Measurements from ENCODE around the gene SLC35F4.

The SLC35F4 gene

DNA sequence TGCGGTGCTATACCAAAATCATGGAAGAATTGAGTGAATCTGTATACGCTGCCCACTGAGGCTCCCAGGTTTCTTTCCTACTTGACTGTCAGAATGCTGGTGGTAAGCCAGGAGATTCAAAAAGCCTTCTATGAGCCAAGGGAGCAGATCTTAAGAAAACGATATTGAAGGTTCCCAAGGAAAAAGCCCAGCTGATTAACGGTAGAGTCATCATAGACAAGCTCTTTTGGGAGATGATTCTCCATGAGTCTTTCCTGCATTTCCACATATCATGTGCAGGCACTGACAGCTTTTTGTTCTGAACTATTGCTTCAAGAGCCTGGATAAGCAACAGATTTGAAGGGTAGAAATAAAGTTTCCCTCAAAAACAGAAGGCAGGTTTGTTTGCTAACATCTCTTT lies 17.5 kb downstream of the SLC35F4 start:
- DNase-seq (ENCODE audit: low read depth) = no peak

DNA sequence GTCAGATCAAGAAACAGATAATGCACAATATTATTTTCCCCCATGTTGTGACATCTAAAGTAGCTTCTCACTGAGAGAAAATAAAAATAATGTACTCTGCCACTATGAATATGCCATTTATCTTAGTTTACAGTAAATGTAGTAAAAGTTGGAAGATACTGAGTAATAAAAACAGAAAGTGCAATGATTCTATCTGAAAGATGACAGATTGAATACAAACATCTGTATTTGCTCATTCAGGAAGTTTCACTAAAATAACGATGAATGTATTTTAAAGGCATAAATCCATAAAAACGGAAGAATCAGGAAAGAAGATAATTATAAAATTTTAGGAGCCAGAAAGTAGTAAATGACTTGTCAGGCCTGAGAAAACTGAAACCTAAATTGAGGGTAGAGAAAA lies 18.2 kb downstream of the SLC35F4 start:
- DNase-seq (ENCODE audit: low read depth) = no peak

DNA sequence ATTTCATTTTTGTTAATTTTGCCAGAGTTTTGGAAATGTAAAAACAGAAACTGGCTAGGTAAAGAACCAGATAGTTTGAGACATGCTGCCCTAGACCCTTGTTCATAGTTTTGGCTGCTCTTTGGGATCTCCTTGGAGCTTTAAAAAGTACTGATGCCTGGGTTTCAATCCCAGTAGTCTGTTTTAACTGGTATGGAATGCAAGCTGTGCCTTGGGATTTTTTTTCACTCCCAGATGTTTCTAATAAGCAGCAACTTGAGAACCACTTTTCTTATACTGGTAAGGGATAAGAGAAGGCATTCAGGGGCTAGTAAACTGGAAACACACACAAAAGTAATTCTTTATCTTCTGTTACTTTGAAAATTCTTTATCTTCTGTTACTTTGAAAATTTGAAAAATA lies 18.8 kb downstream of the SLC35F4 start:
- DNase-seq (ENCODE audit: low read depth) = peak; percentile 52

DNA sequence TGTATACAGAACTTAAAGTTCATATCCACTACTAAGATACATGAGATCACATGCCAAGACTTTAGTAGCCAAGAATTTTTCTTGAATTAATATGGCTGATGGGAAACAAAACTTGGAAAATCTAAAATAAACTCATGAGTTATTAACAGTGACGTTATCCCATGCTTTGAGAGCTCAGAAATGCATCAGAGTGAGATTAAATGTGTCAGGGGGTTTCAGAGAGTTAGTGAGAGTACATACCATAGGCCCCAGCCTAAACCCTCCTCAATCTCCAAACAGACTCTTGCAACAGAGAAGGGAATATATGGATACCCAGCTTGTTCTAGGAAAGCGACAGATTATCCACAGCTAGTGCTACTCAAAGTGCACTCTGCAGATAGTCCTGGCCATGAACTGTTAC lies 19.3 kb downstream of the SLC35F4 start:
- DNase-seq (ENCODE audit: low read depth) = no peak

DNA sequence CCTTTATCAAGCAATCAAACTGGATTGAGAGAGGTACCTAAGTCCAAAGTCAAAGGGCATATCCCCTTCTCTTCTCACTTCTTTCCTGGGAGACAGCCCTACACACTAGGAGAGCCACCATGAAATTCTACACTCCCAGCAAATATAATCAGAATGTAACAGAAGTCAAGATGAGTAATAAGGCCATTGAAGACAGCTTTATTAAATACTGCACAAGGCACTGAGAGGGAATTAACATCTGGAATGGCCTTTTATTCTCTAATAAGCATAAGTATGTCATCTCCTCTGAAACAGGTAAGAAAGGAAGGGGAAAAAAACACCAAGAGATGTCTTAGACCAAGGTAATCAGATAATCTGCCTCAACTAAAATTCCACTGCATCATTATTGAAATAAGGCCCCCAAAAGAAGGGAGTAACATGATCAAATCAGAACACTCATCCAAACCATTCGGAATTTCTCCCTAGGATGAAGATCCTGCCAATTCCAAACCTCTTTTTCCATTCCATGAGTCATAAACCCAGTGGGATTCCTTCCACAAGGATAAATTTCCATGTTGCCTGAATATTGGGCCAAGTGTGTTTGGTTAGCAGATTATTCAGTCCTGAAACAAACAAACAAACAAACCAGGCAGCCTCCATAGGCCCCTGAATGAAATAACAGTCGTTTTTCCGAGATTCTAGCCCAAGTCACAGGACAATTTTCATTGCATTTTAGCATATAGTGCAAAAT lies 19.9 kb downstream of the SLC35F4 start:
- DNase-seq (ENCODE audit: low read depth) = no peak

DNA sequence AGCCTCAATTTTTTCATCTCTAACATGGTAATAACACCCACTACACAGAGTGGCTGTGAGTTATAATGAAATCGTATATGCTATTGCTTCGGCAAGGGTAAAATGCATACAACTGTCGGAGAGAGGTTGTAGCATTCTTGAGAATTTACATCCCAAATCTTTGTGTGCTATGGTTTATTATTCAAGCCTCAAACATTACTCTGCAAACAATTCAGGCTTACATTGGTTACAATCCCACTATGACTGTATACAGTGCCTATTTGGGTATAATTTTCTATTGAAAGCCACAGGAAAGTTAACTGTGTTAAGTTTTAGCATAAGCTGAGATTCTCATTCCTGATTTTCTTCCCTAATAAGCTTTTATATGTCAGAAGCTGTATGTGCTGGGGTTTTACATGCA lies 20.6 kb downstream of the SLC35F4 start:
- DNase-seq (ENCODE audit: low read depth) = no peak

DNA sequence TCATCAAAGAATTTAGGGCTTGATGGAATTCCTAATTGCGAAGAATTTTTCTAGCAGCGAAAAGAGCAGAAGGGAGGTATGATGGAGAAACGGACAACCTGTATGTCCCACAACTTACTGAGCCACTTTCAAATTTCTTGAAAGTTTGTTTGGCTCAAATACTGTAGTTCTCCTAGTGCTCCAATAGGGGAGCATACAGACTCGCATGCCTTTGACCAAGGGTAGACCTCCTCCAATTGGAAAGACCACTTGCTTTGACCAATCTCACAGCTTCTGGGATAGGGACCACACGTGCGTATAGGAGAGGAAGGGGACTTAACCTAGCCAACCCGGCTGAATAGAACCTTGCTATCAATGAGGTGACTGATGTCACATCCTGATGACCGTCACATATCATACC lies 28.6 kb downstream of the SLC35F4 start:
- DNase-seq (ENCODE audit: low read depth) = no peak

DNA sequence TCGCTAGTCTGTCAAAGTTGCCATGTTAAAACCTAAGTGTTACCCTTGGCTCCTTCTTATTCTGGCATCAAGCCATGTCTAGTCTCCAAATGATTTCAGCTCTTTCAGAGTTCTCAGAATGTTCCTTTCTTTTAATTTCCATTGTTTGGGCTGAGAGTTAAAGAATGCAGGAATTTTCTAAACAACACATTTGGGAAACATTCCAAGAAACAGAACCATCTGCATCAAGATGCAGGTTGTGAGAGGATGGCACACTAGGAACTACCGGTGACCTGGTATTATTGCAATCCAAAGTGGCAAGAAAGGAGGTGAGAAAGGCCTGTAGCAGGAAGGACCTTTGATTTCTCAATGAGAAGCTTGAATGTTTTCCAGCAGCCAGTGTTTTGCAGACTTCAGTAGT lies 30.1 kb downstream of the SLC35F4 start:
- DNase-seq (ENCODE audit: low read depth) = no peak

DNA sequence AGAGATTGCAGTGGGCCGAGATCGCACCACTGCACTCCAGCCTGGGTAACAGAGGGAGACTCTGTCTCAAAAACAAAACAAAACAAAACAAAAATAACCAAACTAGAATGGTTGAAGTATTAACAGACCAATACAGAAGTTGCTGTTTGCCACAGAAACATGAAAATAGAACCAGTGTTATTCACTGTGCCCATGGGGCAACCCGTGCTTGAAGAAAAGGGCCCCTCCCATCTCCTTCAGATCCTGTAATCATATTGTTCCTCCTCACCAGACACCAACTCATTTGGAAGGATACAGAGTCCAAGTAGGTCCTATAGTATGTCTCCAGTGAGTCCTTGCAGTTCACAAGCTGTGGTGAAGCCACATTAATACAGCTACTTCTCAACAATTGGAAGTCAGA lies 30.9 kb downstream of the SLC35F4 start:
- no peak for DNase-seq (ENCODE audit: low read depth)

DNA sequence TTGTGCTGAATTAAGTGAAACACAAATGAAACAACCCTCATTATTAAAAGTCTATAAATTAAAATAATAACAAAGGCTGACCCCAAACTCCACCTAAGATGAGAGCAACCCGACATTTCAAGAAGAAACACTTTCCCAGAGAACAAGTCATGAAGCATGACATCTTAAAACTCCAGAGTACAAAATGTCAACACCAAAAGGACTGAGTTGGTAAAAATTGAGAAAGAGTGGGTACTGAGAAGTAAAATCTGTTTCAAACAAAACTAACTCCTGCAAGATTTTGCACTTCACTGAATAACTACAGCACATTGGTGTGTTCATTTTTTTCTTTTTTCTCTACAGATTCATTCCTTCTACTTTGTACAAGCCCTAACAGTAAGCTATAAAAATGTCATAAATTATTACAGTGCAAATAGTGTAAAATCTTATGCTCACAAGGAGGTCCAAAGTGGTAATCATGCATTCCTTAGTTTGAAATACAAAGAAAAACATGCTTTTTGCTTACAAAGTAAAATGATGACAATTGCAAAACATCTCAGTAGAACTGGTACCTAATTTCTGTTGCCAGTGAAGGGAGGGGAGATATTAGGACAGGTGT lies 31.8 kb downstream of the SLC35F4 start:
- DNase-seq (ENCODE audit: low read depth) = no peak

DNA sequence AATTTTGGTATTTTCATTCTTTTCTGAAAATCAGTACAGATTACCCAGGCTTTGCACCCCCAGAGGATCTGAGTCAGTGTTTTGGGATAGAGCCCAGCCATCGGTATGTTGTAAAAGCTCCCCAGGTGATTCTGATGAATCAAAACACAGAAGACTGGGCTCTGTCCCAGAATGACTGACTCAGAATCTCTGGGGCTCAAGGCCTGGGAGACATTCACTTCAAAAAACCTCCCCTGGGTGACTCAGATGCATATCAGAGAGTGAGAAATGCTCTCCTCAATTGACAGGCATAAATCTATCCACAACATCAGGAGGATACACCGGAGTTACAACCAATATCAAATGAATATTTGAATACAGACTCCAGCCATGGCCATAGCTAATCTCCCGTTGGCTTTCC lies 32.6 kb downstream of the SLC35F4 start:
- peak; percentile 94 for DNase-seq (ENCODE audit: low read depth)

DNA sequence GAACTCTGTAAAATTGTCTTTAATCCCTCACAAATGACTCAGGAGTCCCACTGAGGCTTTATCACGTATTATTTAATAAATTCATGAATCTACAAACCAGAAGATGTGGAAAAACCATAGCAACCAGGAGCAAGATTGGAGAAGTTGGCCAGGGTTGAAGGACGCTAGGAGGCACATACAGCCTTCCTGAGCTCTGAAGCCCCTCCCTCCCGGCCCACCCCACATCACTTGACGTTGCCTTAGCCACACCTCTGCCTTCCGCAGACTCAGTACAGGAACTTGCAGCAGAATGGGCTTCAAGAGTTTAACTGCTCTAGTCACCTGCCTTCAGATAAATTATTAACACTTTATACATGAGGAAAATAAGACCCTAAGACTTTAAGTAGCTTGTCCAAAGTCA lies 33.9 kb downstream of the SLC35F4 start:
- DNase-seq (ENCODE audit: low read depth) = no peak

DNA sequence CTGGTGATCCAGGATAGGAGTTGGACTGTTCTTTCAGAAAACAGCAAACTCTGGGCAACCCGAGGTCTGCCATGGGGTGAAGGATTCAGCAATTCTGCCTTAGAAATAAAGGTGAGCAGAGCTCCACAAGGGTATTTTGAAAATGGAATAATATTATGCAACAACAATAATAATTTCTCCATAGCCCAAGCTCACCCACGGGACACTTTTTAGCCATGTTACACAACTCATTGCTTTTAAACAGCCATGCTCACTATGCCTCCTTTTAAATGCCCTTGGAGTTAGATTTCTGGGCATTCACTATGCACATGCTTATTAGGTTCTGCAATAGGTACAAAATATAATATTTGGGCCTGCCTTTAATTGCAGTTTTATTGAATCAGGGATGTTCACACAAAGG lies 37.2 kb downstream of the SLC35F4 start:
- DNase-seq (ENCODE audit: low read depth) = no peak

DNA sequence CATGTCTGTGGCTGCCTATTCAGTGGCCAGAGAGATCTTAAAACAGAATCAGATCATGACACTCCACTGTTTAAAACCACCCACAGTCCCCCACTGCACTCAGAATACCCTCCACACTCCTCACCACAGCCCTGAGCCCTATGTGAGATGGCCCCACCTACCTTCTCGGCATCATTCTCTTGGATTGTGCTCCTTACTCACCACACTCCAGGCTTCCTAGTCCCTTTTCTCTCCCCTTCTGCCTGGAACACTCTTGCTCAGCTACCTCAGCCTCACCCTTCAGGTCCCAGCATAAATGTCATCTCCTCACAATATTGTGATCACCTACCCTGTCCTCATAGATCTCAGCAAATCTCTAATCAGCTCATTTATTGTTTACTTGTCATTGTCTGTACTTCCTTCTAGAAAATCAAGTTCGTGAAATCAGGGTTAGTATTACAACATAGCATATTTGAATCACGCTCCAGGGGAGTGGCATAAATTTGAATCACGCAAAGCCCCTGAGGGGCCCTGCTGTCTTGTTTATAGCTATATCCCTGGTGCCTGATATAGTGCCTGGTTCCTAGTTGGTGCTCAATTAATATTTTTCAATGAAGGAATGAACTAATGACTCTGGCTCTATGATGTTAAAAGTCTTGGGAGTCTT lies 42.8 kb downstream of the SLC35F4 start:
- no peak for DNase-seq (ENCODE audit: low read depth)

DNA sequence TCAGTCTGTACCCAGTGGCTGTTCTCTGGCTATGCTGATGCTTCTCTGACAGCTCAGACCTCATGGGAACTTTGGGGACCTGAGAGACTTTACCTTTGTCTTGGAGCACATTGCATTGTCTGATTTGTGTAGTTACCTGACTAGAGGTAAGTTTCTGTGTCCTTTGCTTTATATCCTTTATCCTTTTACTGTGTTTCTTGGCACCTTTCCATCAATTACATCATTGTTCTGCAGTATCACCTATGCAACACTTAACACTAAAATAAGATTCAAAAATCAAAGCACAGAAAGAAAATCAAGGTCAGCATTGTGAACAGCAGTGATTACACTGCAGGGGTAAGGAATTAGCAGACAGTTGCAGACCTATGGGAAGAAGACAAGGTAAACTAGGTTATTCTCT lies 43.8 kb downstream of the SLC35F4 start:
- DNase-seq (ENCODE audit: low read depth) = no peak

DNA sequence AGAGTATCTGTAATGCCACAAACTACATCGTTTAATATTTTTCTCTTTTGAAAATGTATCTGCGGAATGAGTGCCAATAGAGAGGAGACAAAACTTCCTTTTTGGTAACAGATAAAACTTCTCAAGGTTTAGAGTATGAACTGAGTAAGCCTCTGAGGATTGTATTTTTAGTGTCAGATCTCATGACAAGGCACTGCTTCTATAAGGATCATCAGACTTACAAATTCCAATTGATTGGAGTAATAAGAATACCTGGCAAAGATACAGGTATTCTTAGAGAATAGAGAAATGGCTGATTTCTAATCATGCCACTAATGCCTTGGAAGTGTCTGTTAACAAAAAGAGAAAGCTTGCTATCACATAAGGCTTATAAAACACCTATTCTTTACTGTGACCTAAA lies 45.3 kb downstream of the SLC35F4 start:
- no peak for DNase-seq (ENCODE audit: low read depth)

DNA sequence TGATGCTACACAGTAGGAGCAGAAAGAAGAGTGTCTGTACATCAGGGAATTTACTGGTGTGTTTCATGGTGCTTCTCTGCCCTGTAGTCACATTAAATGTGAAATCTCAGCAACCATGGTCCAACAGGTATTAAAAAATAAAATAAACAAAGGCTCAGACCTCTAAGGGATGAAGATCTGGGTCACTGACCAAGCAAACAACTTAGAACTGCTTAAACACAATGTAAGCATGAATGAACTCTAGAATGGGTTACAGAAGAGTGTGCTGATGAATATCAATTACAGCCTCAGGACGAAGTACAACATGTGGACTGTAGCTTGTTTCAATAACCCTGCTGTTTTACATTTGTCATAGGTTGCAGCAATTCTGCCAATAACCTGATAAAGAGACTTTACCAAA lies 47.4 kb downstream of the SLC35F4 start:
- DNase-seq (ENCODE audit: low read depth) = no peak

DNA sequence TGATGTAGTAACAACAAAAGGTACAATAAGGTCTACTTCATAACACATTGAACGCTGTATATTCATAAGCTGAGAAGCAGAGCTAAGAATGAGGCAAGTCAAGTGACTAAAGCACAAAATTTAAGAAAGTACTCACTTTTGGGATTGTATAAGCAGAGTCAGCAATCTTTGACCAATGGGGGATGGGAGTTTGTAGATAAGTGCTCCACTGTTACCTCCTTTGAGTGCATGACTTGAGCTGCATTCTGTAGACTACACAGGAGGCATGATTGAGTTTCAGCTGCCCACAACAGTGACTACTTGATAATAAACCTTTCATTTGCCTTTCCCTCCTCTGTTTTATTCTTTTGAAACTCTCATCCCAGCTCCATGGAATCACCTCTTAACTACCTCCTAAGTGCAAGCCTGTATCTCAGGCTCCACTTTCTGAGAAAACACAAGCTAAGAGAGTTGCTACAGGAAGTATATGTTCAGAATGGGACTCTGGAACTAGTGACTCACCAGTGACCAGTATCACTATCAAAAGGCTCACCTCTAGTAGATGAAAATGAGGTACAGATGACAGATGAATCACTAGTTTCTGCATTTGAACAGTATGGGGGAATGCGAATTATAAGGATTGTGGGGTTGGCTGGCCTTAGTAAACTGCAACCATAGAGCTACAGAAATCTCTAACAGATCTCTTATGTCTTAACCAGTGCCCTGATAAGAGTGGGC lies 49.2 kb downstream of the SLC35F4 start:
- no peak for DNase-seq (ENCODE audit: low read depth)

DNA sequence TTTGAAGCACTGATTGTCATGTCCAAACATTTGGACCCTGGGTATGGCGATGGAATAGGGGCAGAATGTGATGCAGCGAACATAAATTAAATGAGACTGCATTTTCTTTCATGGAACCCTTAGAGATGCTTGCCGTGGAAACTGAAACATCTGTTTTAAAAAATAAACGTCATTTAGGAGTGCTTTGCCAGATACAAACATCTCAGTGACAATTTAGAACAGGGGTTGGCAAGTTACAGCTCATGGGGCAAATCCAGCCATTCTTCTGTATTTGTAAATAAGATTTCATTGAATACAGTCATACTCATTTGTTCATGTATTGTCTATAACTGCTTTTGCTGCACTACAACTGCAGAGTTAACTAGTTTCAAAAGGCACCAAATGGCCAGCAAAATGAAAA lies 51.2 kb downstream of the SLC35F4 start:
- DNase-seq (ENCODE audit: low read depth) = no peak

DNA sequence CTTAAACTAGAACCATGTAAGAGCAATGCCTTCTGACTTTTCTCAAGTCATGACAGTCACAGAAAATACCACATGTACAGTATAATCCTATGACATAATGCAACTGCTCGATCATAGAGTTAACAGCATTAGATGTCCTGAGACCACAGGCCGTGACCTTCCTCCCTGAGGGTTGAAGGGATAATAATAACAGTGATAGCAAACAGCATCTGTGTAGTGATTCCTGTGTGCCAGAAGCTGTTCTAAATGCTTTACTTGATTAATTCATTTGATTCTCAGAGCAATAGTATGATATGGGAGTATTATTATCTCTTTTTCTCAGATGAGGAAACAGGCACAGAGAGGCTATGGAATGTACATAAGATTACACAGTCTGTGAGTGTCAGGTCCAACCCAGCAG lies 53.2 kb downstream of the SLC35F4 start:
- DNase-seq (ENCODE audit: low read depth) = no peak

DNA sequence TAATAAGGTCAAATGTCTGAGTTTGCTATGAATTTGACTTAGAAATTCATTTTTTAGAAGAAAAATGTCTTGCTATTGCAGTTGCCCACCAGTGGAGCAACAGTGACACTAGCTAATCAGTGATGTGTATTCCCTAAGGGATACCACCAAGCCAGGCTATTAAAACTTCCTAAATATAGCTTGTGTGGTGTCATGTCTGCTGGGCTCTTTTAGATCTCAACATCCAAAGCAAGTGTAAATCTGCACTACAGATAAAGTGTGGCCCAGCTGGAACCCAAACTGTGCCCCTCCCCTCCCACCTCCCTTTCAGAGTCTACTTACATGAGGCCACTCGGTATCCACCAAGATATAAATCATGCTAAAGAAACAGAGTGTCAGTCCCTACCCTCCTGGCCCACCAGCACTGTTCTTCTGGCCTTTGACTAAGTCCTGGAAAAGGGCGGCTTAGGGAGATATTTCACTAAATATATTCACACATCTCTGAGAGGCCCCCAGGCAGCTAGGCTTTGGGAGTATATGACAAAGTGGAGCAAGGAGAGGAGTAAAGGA lies 53.8 kb downstream of the SLC35F4 start:
- DNase-seq (ENCODE audit: low read depth) = no peak

DNA sequence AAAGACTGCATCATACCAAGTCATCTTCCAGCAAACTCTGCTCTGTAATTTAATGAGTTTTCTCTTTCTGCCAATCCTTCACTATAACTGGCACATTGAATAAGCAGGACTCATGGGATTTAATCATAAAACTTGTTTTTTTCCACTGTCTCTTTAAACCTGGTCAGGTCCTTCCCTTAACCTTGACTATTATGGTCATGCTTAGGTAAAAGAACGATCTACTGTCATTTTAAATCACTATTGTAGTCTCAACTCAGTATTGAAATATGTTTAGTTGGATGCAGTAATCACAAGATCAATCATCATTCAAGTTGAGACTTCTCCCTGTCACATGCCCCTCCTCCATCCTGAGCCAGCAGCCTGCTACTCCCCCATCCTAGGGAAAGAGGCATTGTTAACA lies 56.1 kb downstream of the SLC35F4 start:
- no peak for DNase-seq (ENCODE audit: low read depth)

DNA sequence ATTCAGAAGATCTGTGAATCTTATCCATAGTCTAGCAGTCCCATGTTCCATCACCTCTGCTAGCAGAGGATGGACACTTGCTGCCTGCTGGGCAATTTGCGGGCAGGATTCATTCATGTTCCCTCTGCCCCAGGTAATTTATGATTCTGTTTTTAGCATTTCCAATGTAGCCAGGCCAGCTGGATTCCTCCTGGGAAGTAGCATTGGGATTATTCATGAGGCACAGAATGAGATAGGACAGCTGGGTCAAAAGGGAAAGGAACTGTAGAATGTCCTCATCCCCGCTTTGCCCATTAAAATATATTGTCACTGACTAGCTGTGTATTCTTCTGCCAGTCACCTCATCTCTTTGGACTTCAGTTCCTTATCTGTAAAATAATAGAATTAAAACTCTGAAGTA lies 68.7 kb downstream of the SLC35F4 start:
- no peak for DNase-seq (ENCODE audit: low read depth)
